Right atrium auricular region (tissue), 2 donors: Measurements from ENCODE around the gene SIGLEC9. TPM values are rescaled to one million over a fixed set of nuclear protein-coding genes. Genes with fewer than 3 reads are reported as not detected.

Experiments used
- DNase-seq: peaks from one replicate; pipeline ENCODE4 v3.0.0-alpha.2; 2019; ENCODE audit warnings: low spot score
- H3K27ac ChIP-seq, 2 donors: fragments of 200-600 bp; sonication (generic); 1 replicate in 1 of 2; 2 replicates in 1 of 2; pipeline ENCODE4 v1.5.1; 2016 to 2019
- H3K27me3 ChIP-seq, 2 donors: fragments of 200-600 bp; sonication (generic); one replicate each; pipeline versions ENCODE4 v1.5.1 to v1.6.0; 2017 to 2019
- H3K36me3 ChIP-seq: fragments of 200-600 bp; sonication (generic); one replicate; pipeline ENCODE4 v1.5.1; 2016
- H3K4me1 ChIP-seq, 2 donors: fragments of 200-600 bp; sonication (generic); one replicate each; pipeline versions ENCODE4 v1.5.1 to v1.6.0; 2017 to 2019
- H3K4me3 ChIP-seq, 2 donors: fragments of 200-600 bp; sonication (generic); 1 replicate in 1 of 2; 2 replicates in 1 of 2; pipeline ENCODE4 v1.5.1; 2017 to 2019; ENCODE audit warnings: mild to moderate bottlenecking in 1 of 2, moderate library complexity in 1 of 2
- H3K9me3 ChIP-seq, 2 donors: fragments of 200-600 bp; sonication (generic); one replicate each; pipeline ENCODE4 v1.5.1; 2019
- CTCF ChIP-seq, 2 donors: fragments of 200-600 bp; sonication (generic); IDR thresholded peaks; one replicate each; pipeline ENCODE4 v1.5.1; 2019; ENCODE audit warnings: antibody characterized with exemption in 2 of 2
- total RNA-seq, 2 donors: library from RNA; depleted of rRNA; stranded (reverse); fragments of >200 nt; gene quantifications; one replicate each; pipeline ENCODE4 v1.1.0, GENCODE V29; 2016

SIGLEC9 gene
- total RNA-seq, 2 donors from 2014 or later, result 1.5 to 7.4 TPM

- H3K4me1 ChIP-seq, result no peaks in the 10 kb centered on the region
- no peak for DNase-seq
Observed at GRCh38 chr19:51086153-51086850, 38.4 kb upstream of the SIGLEC9 start.

DNA sequence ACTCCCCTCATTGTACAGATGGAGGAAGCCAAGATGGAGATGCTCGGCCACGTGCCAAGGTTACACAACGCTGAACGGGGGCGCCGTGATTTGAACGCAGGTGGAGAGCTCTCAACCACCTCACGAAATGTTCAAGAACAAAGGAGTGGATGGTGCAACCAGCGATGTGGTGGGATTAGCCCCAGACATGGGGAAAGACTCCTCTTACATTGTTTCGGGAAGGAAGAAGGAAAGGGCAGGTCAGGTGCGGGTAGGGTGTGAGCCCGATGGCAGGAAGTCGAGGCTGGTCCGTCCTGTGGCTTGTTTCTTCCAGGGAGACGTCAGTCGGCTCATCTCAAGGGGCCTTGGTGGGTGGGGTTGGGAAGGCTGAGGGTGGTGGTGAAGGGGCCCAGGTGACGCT is 34.9 kb upstream of the SIGLEC9 start:
- TF ChIP-seq CTCF (IDR thresholded peaks at IDR 0.05), result no peak

More at GRCh38 chr19:51086153-51086850, 38.4 kb upstream of the SIGLEC9 start:
- Histone ChIP-seq H3K27me3 (no peaks in the 10 kb centered on the region), H3K4me3 (no peak overlapping the region), H3K9me3 (no peaks in the 10 kb centered on the region), H3K27ac (no peak overlapping the region), H3K36me3 (no peaks in the 10 kb centered on the region)
- no peak for TF ChIP-seq CTCF (IDR thresholded peaks at IDR 0.05)

GRCh38 chr19:51090471-51090870 is 34.2 kb upstream of the SIGLEC9 start:
- H3K4me1 ChIP-seq, result no peaks in the 10 kb centered on the region
- no peak overlapping the region for H3K27ac ChIP-seq
- H3K4me3 ChIP-seq, result no peak overlapping the region
- no peaks in the 10 kb centered on the region for H3K36me3 ChIP-seq
- DNase-seq, result no peak
- TF ChIP-seq CTCF (IDR thresholded peaks at IDR 0.05), result no peak
- H3K9me3 ChIP-seq, result no peaks in the 10 kb centered on the region
- no peaks in the 10 kb centered on the region for H3K27me3 ChIP-seq

More for the DNA sequence above, 34.9 kb upstream of the SIGLEC9 start:
- Histone ChIP-seq H3K27me3 (no peaks in the 10 kb centered on the region), H3K36me3 (no peaks in the 10 kb centered on the region), H3K4me1 (no peaks in the 10 kb centered on the region), H3K9me3 (no peaks in the 10 kb centered on the region), H3K4me3 (no peak overlapping the region), H3K27ac (no peak overlapping the region)
- DNase-seq, result no peak

- H3K36me3 ChIP-seq, result no peaks in the 10 kb centered on the region
- TF ChIP-seq CTCF (IDR thresholded peaks at IDR 0.05), result no peak
- no peak for DNase-seq
- no peaks in the 10 kb centered on the region for H3K9me3 ChIP-seq
- H3K27me3 ChIP-seq, result no peaks in the 10 kb centered on the region
- H3K4me3 ChIP-seq, result no peak overlapping the region
- no peak overlapping the region for H3K27ac ChIP-seq
- no peaks in the 10 kb centered on the region for H3K4me1 ChIP-seq
Observed at GRCh38 chr19:51091126-51091525, 33.6 kb upstream of the SIGLEC9 start.

GRCh38 chr19:51091895-51092873 is 32.5 kb upstream of the SIGLEC9 start:
- H3K36me3 ChIP-seq, result no peaks in the 10 kb centered on the region
- DNase-seq, result no peak
- H3K4me3 ChIP-seq, result no peak overlapping the region
- no peaks in the 10 kb centered on the region for H3K9me3 ChIP-seq
- peaks cover 0 to 2% of the 10 kb centered on the region in 2 donors for H3K4me1 ChIP-seq
- TF ChIP-seq CTCF (IDR thresholded peaks at IDR 0.05), result no peak
- H3K27ac ChIP-seq, result no peak overlapping the region
- H3K27me3 ChIP-seq, result no peaks in the 10 kb centered on the region
